HCT116 (cell line): ENCODE results near the gene FAAP100. TPM values are rescaled to one million over a fixed set of nuclear protein-coding genes. Genes with fewer than 3 reads are reported as not detected.
A peak's percentile ranks its signal among the peaks of the same experiment; 100 is the strongest.

Experiments
- ATAC-seq: fragments of 200-7000 bp; cut with Tn5 transposase; 2 replicates; pipeline ENCODE4 v1.9.1; 2020; ENCODE audit warnings: mild to moderate bottlenecking, moderate library complexity
- BruUV-seq: library from RNA; stranded (reverse); fragments of 400-500 nt; replicated peaks from 2 replicates; lab custom pipeline; 2021; lab: Mats Ljungman, UMichigan
- CTCF ChIA-PET: fragments of 300-600 bp; sonication (Branson Sonifier 250); formaldehyde crosslinking; loops from one replicate; lab custom pipeline; 2021; ENCODE audit warnings: antibody characterized with exemption; lab: Charles Lee
- POLR2A ChIA-PET: fragments of 300-600, 350-600 bp; sonication (Branson Sonifier 250); formaldehyde crosslinking; loops from one replicate; lab custom pipeline; 2021; ENCODE audit warnings: antibody characterized with exemption; lab: Charles Lee
- RAD21 ChIA-PET, 2 experiments: fragments of 300-600 bp; sonication (Branson Sonifier 250); formaldehyde crosslinking; loops; one replicate each; lab custom pipeline; 2023; ENCODE audit warnings: low total read pairs in 2 of 2; ENCODE audit not compliant: uncharacterized antibody in 2 of 2, unreplicated experiment in 2 of 2, low non-redundant PET in 1 of 2; lab: Charles Lee
- DNase-seq: peaks from one replicate; pipeline ENCODE4 v3.0.0-alpha.2; 2010; ENCODE audit warnings: low read depth, low spot score
- H2AFZ ChIP-seq: fragments of 200-600 bp; shearing (Covaris generic), sonication (generic); 2 replicates; pipeline ENCODE4 v1.6.1; 2017; ENCODE audit warnings: low read depth, mixed run types, mixed read lengths, antibody characterized with exemption, low read length; ENCODE audit not compliant: poor library complexity, severe bottlenecking
- H3K27ac ChIP-seq: 2 replicates; pipeline ENCODE4 v1.5.1; 2012; ENCODE audit warnings: low read depth, low read length
- H3K27me3 ChIP-seq: fragments of 200-600 bp; sonication (generic); 2 replicates; pipeline ENCODE4 v1.6.1; 2016; ENCODE audit warnings: mixed run types, low read length, mixed read lengths; ENCODE audit not compliant: insufficient read depth
- H3K36me3 ChIP-seq, 2 experiments: fragments of 200-500 bp in 1 of 2; fragments of 200-600 bp in 1 of 2; sonication (Bioruptor generic) in 1 of 2; sonication (generic) in 1 of 2; 2 replicates each; pipeline versions ENCODE4 v1.5.1 to v1.6.1; 2014 to 2016; ENCODE audit warnings: low read length in 2 of 2, inconsistent platforms in 1 of 2, mixed read lengths in 1 of 2, mixed run types in 1 of 2; ENCODE audit not compliant: insufficient read depth in 2 of 2, control insufficient read depth in 1 of 2
- H3K4me1 ChIP-seq, 2 experiments: fragments of 200-600 bp in 1 of 2; sonication (generic) in 1 of 2; 2 replicates each; pipeline versions ENCODE4 v1.5.1 to v1.6.1; 2012 to 2017; ENCODE audit warnings: low read length in 2 of 2, inconsistent platforms in 1 of 2, mild to moderate bottlenecking in 1 of 2, mixed read lengths in 1 of 2, mixed run types in 1 of 2, moderate library complexity in 1 of 2; ENCODE audit not compliant: insufficient read depth in 2 of 2, control insufficient read depth in 1 of 2
- H3K4me2 ChIP-seq: fragments of 200-600 bp; sonication (generic); 2 replicates; pipeline ENCODE4 v1.6.1; 2017; ENCODE audit warnings: mixed run types, low read length, mixed read lengths
- H3K4me3 ChIP-seq, 2 experiments: fragments of 200-600 bp in 1 of 2; sonication (generic) in 1 of 2; replicated peaks in 1 of 2; 2 replicates each; pipeline ENCODE4 v1.5.1; 2011 to 2016; ENCODE audit warnings: low read length in 2 of 2, control low read depth in 1 of 2, low read depth in 1 of 2, mild to moderate bottlenecking in 1 of 2, mixed read lengths in 1 of 2, mixed run types in 1 of 2
- H3K79me2 ChIP-seq: fragments of 200-600 bp; sonication (generic); 2 replicates; pipeline ENCODE4 v1.6.1; 2017; ENCODE audit warnings: mild to moderate bottlenecking, mixed run types, low read length, moderate library complexity, mixed read lengths; ENCODE audit not compliant: insufficient read depth
- H3K9ac ChIP-seq: fragments of 200-600 bp; sonication (generic); 2 replicates; pipeline ENCODE4 v1.6.1; 2016; ENCODE audit warnings: low read length, mixed read lengths
- H3K9me2 ChIP-seq: fragments of 200-600 bp; sonication (generic), shearing (Covaris generic); 2 replicates; pipeline ENCODE4 v1.6.1; 2017; ENCODE audit warnings: mixed run types, mild to moderate bottlenecking, moderate library complexity; ENCODE audit not compliant: insufficient read depth
- H3K9me3 ChIP-seq, 2 experiments: fragments of 200-500 bp in 1 of 2; fragments of 200-600 bp in 1 of 2; sonication (Bioruptor generic) in 1 of 2; sonication (generic) in 1 of 2; 2 replicates each; pipeline ENCODE4 v1.6.1; 2014 to 2017; ENCODE audit warnings: low read length in 2 of 2, mixed read lengths in 2 of 2, inconsistent platforms in 1 of 2, low read depth in 1 of 2, mild to moderate bottlenecking in 1 of 2, mixed run types in 1 of 2, moderate library complexity in 1 of 2; ENCODE audit not compliant: control insufficient read depth in 1 of 2, insufficient read depth in 1 of 2
- H4K20me1 ChIP-seq: fragments of 200-600 bp; sonication (generic), shearing (Covaris generic); 2 replicates; pipeline ENCODE4 v1.6.1; 2017; ENCODE audit warnings: mixed run types, mild to moderate bottlenecking, moderate library complexity; ENCODE audit not compliant: insufficient read depth
- ATF3 ChIP-seq: IDR thresholded peaks from 2 replicates; pipeline ENCODE4 v1.6.1; 2012
- CBX3 ChIP-seq: IDR thresholded peaks from 2 replicates; pipeline ENCODE4 v1.6.1; 2012; ENCODE audit warnings: low read depth
- CEBPB ChIP-seq: IDR thresholded peaks from 2 replicates; pipeline ENCODE4 v1.6.1; 2012; ENCODE audit warnings: low read depth
- CTCF ChIP-seq, 3 experiments: fragments of 200-600 bp in 1 of 3; sonication (generic) in 1 of 3; IDR thresholded peaks in 2 of 3; conservative IDR thresholded peaks in 1 of 3; 2 replicates each; pipeline ENCODE4 v1.5.1; 2012 to 2017; ENCODE audit warnings: low read depth in 2 of 3, low read length in 2 of 3, antibody characterized with exemption in 1 of 3, borderline replicate concordance in 1 of 3, control low read depth in 1 of 3, mild to moderate bottlenecking in 1 of 3, mixed read lengths in 1 of 3, mixed run types in 1 of 3, moderate library complexity in 1 of 3; ENCODE audit not compliant: insufficient read depth in 1 of 3
- EGR1 ChIP-seq: IDR thresholded peaks from 2 replicates; pipeline ENCODE4 v1.6.1; 2012; ENCODE audit warnings: low read depth
- EZH2 ChIP-seq: fragments of 200-600 bp; sonication (generic); IDR thresholded peaks from 2 replicates; pipeline ENCODE4 v1.6.1; 2017; ENCODE audit warnings: antibody characterized with exemption, mixed run types
- EZH2phosphoT487 ChIP-seq: fragments of 200-600 bp; IDR thresholded peaks from 2 replicates; pipeline ENCODE4 v1.6.1; 2018; ENCODE audit warnings: antibody characterized with exemption, borderline replicate concordance
- FOSL1 ChIP-seq: IDR thresholded peaks from 2 replicates; pipeline ENCODE4 v1.6.1; 2012; ENCODE audit warnings: low read depth
- JUND ChIP-seq: IDR thresholded peaks from 2 replicates; pipeline ENCODE4 v1.6.1; 2012
- MAX ChIP-seq: IDR thresholded peaks from 2 replicates; pipeline ENCODE4 v1.6.1; 2012
- POLR2A ChIP-seq: IDR thresholded peaks from 2 replicates; pipeline ENCODE4 v1.7.0; 2011; ENCODE audit warnings: borderline replicate concordance; ENCODE audit not compliant: insufficient read depth, insufficient read length; ENCODE audit errors: extremely low read depth
- POLR2AphosphoS5 ChIP-seq: IDR thresholded peaks from 2 replicates; pipeline ENCODE4 v1.6.1; 2011; ENCODE audit warnings: mild to moderate bottlenecking, low read depth, low read length, moderate library complexity
- RAD21 ChIP-seq: IDR thresholded peaks from 2 replicates; pipeline ENCODE4 v1.6.1; 2012; ENCODE audit warnings: low read depth, mild to moderate bottlenecking
- REST ChIP-seq: IDR thresholded peaks from 2 replicates; pipeline ENCODE4 v1.6.1; 2012; ENCODE audit warnings: low read depth
- SIN3A ChIP-seq: IDR thresholded peaks from 2 replicates; pipeline ENCODE4 v1.6.1; 2012; ENCODE audit warnings: low read depth
- SP1 ChIP-seq: IDR thresholded peaks from 2 replicates; pipeline ENCODE4 v1.6.1; 2012; ENCODE audit warnings: low read depth
- SRF ChIP-seq: IDR thresholded peaks from 2 replicates; pipeline ENCODE4 v1.6.1; 2012; ENCODE audit warnings: low read depth
- TCF7L2 ChIP-seq: IDR thresholded peaks from 2 replicates; pipeline ENCODE4 v1.7.0; 2011; ENCODE audit warnings: borderline replicate concordance, inconsistent platforms; ENCODE audit not compliant: insufficient read depth, insufficient read length; ENCODE audit errors: extremely low read depth
- ZFX ChIP-seq: fragments of 450-650 bp; IDR thresholded peaks from 2 replicates; pipeline ENCODE4 v1.6.1; 2017
- ZNF274 ChIP-seq: fragments of 200-500 bp; sonication (Bioruptor generic); IDR thresholded peaks from 2 replicates; pipeline ENCODE4 v1.6.1; 2014; ENCODE audit warnings: mild to moderate bottlenecking, low read depth, low read length, inconsistent platforms
- intact Hi-C: fragments of 100-400 bp; cut with micrococcal nuclease; formaldehyde crosslinking; loops from 2 replicates; pipeline ENCODE4 v1.10.0; 2022
- total RNA-seq: library from RNA; stranded (reverse); gene quantifications from one replicate; pipeline ENCODE4 v1.2.1, GENCODE V29; 2021; ENCODE audit not compliant: unreplicated experiment

The FAAP100 gene
- total RNA-seq, 1 experiment from 2014 or later: 53.4 TPM

- no peaks in the 10 kb centered on the region for H3K27me3 ChIP-seq
- ChIA-PET RAD21 (no interaction called here), CTCF (interaction anchor here (0.6 kb wide), 1 partner anchor 563 kb away, joined by 3 read pairs; no protein-coding TSS in a partner anchor), POLR2A (no interaction called here)
- no peak overlapping the region for H2AFZ ChIP-seq
- ATAC-seq: peak; percentile 7; the same call in 1 of the 2 replicates
- peaks cover 19 to 29% of the 10 kb centered on the region in 2 experiments for H3K36me3 ChIP-seq
- no peak for TF ChIP-seq SIN3A
- no peak for TF ChIP-seq POLR2AphosphoS5
- no peak for TF ChIP-seq RAD21
- TF ChIP-seq ZNF274: no peak
- TF ChIP-seq EGR1: no peak
- TF ChIP-seq ATF3: no peak
- TF ChIP-seq FOSL1: no peak
- TF ChIP-seq CEBPB: no peak
- no peak for TF ChIP-seq JUND
- TF ChIP-seq EZH2: no peak
- TF ChIP-seq MAX: no peak
- no peak for TF ChIP-seq EZH2phosphoT487
- no peak for TF ChIP-seq ZFX
- no peak for TF ChIP-seq SRF
- TF ChIP-seq CBX3: no peak
- no peak for TF ChIP-seq SP1
- no peak for TF ChIP-seq REST
- TF ChIP-seq TCF7L2: no peak
- TF ChIP-seq POLR2A: no peak
- no peak for TF ChIP-seq CTCF (IDR thresholded peaks at IDR 0.05 in 2 of 3, conservative IDR thresholded peaks at IDR 0.05 in 1 of 3; ENCODE audit: borderline replicate concordance in 1 of 3, insufficient read depth in 1 of 3, low read depth in 2 of 3, low read length in 2 of 3)
- peaks cover 17 to 46% of the 10 kb centered on the region in 2 experiments for H3K4me1 ChIP-seq
- peak overlapping the region; percentile 86 for H3K27ac ChIP-seq
- H3K4me2 ChIP-seq: peak overlapping the region; percentile 82
- DNase-seq: peak; percentile 16
- peak overlapping the region; percentile 94 to 96 for H3K4me3 ChIP-seq
- no peaks in the 10 kb centered on the region for H3K9me3 ChIP-seq
- intact Hi-C loops: loop anchor here (5.0 to 10.0 kb wide), 2 partner anchors 49 to 141 kb away; no protein-coding TSS in a partner anchor
- H3K9me2 ChIP-seq: no peaks in the 10 kb centered on the region
- no peaks in the 10 kb centered on the region for H4K20me1 ChIP-seq
- peaks cover 32% of the 10 kb centered on the region for H3K79me2 ChIP-seq
- H3K9ac ChIP-seq: peak overlapping the region; percentile 80
- no TSS peak for BruUV-seq
Measured at GRCh38 chr17:81553616-81554181, 1.5 kb upstream of the FAAP100 start.
